Measurements from ENCODE around the gene TMEM35B.

GRCh38 chr1:35001743-35002142 lies 16.6 kb upstream of the TMEM35B start:
- no peak for TF ChIP-seq CTCF (IDR thresholded peaks at IDR 0.05)
- TF ChIP-seq POLR2A (IDR thresholded peaks at IDR 0.05): no peak

All from right lobe of liver (tissue), 4 donors.